Measurements from ENCODE around the gene TSBP1. TPM values are rescaled to one million over a fixed set of nuclear protein-coding genes. Genes with fewer than 3 reads are reported as not detected.
"Not testable (repeated sequence)": the region's sequence is repeated elsewhere in the genome, so short reads cannot be mapped to it uniquely, and the experiment has no call there.

The TSBP1 gene
- total RNA-seq, 1 donor from 2014 or later = not detected

DNA sequence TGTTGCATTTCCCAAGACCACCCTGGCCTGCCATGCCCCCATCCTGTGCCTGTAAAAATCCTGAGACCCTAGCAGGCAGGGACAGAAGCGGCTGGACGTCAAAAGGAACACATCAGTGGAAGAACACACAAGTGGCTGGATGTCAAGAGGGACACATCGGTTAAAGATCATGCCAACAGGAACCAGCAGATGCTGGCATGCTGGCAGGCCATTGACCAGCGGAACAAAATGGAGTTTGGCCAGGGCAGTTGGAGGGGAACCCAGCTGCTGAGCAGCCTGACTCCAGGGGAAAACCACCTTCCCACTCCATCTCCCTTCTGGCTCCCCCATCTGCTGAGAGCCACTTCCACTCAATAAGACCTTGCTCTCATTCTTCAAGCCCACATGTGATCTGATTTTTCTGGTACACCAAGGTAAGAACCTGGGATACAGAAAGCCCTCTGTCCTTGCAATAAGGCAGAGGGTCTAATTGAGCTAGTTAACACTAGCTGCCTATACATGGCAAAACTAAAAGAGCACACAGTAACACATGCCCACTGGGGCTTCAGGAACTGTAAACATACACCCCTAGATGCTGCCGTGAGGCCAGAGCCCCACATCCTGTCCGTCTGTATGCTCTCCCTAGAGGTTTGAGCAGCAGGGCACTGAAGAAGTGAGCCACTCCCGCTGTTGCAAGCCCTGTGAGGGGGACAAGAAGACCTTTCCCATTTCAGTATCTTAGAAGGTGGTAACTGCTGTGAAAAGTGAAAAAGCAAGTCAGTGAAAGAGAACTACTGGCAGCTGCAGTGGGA, 4.2 kb upstream of the TSBP1 start:
- no peak for FAIRE-seq
- no peak for DNase-seq (ENCODE audit: low spot score in 2 of 2)

DNA sequence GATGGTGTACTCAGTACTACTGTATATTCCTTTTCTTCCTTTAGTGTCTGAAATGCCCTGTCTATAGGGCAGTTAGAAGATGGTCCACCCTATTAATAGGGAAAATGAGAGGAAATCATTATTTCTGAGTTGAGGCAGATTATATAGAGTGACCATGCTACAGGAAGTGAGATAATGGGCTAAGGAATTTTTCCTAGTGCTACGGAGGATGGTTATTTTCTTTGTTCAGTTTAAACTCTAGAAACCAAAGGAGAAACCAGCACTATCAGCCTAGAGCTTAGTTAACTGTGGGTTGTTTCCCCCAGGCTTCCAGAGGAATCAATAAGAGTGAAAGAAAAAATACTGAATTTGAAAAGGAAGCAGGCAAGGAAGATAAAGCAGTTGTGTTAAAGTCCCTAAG, 474 bp downstream of the TSBP1 start:
- FAIRE-seq (no peak), DNase-seq (ENCODE audit: low spot score in 2 of 2) (no peak)

DNA sequence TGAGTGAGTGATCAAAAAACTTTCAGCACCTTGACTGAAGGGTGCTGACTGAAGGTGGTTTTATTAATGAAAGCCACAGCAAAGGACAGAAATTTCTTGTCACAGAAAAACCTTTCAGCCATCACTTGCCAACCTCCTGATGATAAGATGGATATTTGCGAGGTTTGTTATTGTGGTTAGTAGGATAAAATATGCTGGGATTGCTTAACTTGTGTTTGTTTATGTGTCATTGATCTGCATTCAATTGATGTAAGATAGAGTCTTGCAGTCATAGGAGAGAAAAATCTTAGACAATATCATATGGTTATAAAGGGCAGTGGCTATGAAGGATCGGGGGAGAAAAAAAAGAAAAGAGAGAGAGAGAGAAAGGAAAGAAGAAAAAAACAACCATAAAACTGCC, 1.2 kb downstream of the TSBP1 start:
- FAIRE-seq = no peak

DNA sequence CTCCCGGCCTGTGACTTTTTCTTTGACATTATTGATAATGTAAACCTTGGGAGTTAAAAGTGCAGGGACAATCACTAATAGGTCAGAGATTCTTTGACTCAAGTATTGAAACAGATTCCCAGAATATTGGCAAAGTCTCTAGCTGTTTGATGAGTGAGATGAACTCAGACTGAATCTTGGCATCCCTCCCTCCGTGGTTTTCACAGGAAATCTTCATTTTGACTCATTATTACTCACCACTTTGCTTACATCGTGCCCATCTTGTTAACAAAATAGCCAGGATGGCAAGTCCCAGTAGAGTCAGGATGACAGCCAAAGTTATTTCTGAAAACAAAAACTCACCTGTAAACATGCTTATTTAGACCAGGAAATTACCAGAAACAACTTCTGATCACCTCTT, 2.0 kb downstream of the TSBP1 start:
- no peak for DNase-seq (ENCODE audit: low spot score in 2 of 2)

More for the DNA sequence above, 1.2 kb downstream of the TSBP1 start:
- no peak for DNase-seq (ENCODE audit: low spot score in 2 of 2)

DNA sequence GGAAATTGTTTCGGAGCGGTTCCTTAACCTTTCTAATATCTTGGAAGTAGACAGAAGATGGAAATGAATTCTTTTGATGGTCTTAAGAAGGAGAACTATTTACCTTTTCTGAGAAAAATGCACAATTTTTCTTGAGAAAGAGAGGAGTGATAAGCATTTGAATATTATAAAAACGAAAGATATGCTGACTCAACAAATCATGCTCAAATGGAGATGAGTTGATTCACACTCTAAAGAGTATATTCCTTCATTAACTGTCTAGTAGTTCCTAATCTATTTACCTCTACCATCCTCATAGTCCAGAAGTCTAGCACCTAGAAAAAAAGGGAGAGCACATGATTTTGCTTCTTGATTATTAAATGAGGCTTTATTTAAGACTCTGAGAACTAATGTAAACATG, 4.1 kb downstream of the TSBP1 start:
- no peak for FAIRE-seq
- DNase-seq (ENCODE audit: low spot score in 2 of 2) = no peak

More for the DNA sequence above, 2.0 kb downstream of the TSBP1 start:
- FAIRE-seq = no peak

DNA sequence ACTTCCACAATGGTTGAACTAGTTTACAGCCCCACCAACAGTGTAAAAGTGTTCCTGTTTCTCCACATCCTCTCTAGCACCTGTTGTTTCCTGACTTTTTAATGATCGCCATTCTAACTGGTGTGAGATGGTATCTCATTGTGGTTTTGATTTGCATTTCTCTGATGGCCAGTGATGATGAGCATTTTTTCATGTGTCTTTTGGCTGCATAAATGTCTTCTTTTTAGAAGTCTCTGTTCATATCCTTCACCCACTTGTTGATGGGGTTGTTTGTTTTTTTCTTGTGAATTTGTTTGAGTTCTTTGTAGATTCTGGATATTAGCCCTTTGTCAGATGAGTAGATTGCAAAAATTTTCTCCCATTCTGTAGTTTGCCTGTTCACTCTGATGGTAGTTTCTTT, 12.5 kb downstream of the TSBP1 start:
- not testable (repeated sequence) for FAIRE-seq; DNase-seq (ENCODE audit: low spot score in 2 of 2)

DNA sequence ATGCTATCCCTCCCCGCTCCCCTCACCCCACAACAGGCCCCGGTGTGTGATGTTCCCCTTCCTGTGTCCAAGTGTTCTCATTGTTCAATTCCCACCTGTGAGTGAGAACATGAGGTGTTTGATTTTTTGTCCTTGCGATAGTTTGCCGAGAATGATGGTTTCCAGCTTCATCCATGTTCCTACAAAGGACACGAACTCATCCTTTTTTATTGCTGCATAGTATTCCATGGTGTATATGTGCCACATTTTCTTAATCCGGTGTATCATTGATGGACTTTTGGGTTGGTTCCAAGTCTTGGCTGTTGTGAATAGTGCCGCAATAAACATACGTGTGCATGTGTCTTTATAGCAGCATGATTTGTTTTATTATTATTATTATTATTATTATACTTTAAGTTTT, 13.2 kb downstream of the TSBP1 start:
- FAIRE-seq = not testable (repeated sequence)

DNA sequence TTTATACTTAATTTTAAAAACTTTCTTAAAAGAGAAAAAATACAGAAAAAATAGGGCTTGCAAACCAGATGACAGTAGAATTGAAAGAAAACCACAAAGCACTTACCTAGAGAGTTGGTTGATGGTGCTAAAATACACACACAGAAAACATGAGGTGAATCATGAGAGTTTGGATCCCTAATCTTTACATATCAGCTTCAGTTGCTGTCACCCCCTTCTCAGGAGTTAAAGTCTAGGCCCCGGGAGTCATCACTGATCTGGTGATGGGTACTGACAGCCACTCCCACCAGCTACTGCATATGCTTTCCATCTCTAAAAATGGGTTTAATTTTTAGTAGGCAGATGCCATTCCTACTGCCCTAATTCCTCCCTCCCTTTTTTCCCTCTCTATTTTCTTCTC, 16.7 kb downstream of the TSBP1 start:
- FAIRE-seq (no peak), DNase-seq (ENCODE audit: low spot score in 2 of 2) (no peak)

More for the DNA sequence above, 13.2 kb downstream of the TSBP1 start:
- not testable (repeated sequence) for DNase-seq (ENCODE audit: low spot score in 2 of 2)

DNA sequence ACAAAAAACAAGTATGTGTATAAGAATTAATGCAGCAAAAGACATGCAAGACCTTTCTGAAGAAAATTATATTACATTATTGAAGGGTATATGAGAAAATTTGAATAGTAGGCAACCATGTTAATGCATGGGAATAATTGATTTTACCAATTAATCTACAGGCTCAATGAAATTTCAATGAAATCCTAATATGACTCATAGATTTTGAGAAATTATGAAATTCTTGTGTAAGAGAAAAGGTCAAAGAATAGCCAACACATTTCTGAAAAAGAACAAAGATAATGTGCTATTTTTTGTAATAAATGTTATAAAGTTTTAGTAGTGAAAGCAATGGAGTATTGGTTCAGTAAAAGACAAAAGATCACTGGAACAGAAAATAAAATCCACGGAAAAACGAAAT, 18.4 kb downstream of the TSBP1 start:
- no peak for FAIRE-seq
- no peak for DNase-seq (ENCODE audit: low spot score in 2 of 2)

DNA sequence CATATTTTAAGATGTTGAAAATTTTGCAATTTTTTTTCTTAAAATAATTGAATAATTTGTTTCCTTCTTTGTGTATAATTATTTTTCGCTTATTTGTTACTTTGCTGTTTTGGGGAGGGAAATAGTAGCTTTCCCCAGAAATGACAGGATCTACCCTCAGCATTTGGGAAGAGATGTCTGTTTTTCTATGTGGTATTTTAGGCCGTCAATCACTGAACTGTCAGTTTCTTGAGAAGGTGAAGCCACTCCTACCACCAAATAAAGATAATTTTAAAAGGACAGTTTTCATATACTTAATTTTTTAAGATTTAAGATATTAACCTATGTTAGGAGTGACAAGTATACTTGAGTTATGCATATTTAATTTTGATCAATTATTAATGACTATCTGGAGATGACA, 31.5 kb downstream of the TSBP1 start:
- no peak for DNase-seq (ENCODE audit: low spot score in 2 of 2)
- no peak for FAIRE-seq

DNA sequence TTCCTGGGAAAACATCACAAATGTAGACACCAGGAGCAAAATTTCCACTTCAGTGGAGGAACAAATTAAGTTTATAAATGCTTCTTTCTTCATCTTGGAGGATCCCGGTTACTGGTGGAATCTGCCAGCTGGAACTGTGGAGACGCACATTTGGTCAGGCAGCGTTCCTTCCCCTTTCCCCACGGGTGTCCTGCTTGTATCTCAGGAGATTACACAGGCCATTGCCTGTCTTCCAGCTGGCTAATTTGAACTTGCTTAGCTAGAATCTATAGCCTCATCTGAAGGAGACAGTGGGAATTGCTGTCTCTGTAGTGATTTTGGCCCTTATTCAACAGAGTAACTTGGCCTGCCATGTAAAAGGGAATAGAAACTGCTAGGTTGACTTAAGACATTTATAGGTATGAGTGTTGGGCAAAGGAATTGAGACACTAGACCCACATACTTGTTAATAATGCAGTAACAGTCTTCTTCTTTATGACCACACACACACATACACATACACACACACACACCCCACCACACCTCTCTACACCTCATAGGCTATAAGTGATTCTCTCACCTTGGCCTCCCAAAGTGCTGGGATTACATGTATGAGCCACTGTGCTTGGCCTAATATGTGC, 34.4 kb downstream of the TSBP1 start:
- DNase-seq (ENCODE audit: low spot score in 2 of 2) (no peak), FAIRE-seq (no peak)

DNA sequence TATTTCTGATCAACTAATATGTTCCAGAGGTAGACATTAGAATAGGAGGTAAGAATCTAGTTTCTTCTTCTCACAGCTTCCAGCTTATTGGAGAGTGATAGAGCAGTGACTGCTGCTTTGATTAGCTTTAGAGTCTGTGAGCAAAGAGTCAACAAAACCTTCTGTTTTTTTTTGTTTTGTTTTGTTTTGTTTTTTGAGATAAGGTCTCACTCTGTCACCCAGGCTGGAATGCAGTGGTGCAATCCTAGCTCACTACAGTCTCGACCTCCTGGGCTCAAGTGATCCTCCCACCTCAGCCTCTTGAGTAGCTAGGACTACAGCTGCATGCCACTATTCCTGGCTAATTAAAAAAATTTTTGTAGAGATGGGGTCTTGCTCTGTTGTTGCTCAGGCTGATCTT, 39.3 kb downstream of the TSBP1 start:
- FAIRE-seq = no peak
- no peak for DNase-seq (ENCODE audit: low spot score in 2 of 2)

DNA sequence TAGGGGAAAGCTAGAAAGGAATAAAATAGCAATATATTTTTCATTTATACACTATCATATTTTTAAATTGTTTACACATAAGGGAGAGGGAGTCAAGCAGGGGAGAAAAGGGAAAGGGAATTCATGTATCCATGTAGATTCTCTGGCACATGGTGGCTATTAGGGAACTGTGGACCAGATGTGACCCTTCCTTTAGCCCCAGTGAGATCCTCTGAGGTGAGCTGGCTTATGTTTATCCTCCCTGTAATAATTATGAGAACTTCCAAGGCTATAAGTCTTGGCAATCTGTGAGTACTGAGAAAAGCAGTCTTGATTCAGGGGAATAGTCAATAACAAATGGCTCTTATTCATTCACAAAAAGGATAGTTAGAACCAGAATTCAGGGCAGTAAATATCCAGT, 42.6 kb downstream of the TSBP1 start:
- DNase-seq (ENCODE audit: low spot score in 2 of 2) = no peak
- no peak for FAIRE-seq

DNA sequence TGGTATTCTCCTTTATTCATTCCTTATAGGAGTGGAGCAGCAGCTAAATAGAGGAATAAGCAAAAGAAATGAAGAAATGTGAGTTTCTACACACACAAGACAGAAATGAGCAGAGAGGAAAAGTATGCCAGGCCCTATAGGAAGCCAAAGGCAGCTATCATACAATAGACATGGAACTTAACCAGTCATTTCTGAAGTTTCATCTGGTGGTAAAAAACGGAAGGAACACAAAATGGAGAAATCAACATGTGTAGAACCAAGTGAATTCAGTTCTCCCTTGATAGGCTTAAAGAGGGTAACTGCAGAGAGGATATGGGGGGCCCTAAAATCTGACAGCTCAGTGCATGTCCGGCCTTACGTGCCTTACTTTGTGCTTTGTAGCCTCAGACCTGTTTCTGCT, 44.6 kb downstream of the TSBP1 start:
- FAIRE-seq (no peak), DNase-seq (ENCODE audit: low spot score in 2 of 2) (no peak)

DNA sequence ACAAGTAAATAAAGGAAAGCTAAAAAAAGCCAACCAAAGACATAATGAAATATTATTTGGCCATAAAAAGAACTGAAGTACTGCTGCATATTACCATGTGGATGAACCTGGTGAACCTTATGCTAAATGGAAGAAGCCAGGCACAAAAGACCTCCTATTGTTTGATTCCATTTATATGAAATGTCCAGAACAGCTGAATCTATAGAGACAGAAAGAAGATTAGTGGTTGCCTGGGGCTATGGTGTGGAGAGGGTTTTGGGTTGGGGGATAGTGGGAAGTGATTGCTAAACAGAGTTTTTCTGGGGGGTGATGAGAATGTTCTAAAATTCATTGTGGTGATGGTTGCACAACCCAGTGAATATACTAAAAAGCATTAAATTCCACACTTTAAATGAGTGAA, 53.2 kb downstream of the TSBP1 start:
- no peak for DNase-seq (ENCODE audit: low spot score in 2 of 2)
- FAIRE-seq = no peak

DNA sequence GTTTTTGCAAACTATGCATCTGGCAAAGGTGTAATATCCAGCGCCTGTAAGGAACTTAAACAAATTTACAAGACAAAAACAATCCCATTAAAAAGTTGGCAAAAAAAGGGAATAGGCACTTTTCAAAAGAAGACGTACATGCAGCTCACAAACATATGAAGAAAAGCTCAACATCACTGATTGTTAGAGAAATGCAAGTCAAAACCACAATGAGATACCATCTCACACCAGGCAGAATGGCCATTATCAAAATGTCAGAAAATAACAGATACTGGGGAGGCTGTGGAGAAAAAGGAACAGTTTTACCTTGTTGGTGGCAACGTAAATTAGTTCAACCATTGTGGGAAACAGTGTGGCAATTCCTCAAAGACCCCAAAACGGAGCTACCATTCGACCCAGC, 54.2 kb downstream of the TSBP1 start:
- DNase-seq (ENCODE audit: low spot score in 2 of 2) (no peak), FAIRE-seq (no peak)

DNA sequence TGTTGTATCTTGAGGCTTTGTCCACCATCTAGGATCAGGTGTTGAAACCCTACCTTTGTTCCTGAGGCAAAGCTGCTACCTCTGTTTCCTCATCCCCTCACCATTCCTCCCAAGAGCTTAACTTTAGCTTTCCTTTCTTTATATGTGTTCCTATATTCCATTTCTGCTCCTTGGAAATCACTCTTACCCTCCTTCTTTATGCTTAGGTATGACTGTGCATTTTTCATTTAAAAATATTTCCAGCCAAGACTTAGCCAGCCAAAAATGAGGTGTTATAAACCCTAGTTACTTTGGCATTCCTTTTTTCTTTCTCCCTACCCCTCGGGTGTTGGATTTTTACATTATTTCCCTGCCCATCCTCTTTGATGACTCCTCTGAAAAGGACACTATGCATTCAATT, 57.7 kb downstream of the TSBP1 start:
- DNase-seq (ENCODE audit: low spot score in 2 of 2) (no peak), FAIRE-seq (no peak)

DNA sequence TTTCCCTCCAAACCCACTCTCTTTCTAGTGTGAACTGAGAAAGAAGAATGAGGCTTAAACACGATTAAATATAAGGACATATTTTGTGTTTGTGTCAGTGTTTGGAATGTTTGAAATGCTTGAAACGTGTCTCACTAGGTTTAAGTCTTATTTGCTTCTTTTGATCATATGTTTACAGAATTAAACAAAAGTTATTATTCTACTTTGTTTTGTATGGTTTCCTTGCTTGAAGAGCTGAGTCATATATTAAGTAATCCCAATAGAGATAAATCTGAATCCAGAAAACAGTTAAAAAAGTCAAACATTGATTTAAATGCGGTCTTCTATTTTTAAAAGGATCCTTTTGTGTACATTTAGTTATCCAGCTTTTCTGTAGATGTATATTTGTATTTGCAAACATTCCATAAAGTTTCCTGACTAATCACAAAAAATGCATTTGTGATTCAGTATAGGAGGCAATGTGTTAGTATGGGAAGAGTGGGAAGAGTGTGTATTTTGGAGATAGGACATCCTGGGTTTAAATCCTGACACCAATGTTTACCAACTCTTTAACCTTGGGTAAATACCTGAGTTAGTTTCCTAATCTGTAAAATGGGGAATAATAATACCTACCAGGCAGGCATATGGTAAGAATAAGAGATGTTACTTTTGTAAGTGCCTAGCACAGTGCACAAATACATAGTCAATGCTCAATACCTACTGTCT, 72.9 kb downstream of the TSBP1 start:
- DNase-seq (ENCODE audit: low spot score in 2 of 2) (no peak), FAIRE-seq (no peak)

DNA sequence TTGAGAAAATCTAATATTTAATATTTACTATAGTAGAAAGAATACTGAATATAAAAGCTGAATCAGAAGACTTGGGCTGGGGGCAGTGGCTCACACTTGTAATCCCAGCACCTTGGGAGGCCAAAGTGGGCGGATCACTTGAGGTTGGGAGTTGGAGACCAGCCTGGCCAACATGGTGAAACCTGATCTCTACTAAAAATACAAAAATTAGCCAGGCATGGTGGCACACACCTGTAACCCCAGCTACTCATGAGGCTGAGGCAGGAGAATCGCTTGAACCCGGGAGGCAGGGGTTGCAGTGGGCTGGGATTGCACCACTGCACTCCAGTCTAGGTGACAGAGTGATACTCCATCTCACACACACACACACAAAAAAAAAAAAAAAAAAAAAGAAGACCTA, 76.7 kb downstream of the TSBP1 start:
- DNase-seq (ENCODE audit: low spot score in 2 of 2); FAIRE-seq: not testable (repeated sequence)

DNA sequence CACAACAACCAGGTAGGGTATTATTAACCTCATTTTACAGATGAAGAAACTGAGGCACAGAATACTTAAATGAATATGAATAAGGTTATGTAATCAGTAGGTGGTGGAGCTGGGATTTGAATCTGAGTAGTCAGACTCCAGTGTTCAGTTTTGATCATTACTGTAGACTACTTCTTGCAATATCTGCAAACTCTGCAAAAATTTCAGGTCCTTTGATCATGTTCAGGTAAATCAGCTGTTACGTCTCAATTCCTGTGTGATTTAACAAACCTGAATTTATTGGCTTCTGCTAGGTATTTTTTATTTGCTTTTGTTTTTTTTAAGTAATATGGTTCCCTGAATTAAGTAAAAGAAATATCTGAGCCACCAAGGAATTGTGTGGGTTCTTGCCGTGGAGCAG, 77.1 kb downstream of the TSBP1 start:
- no peak for FAIRE-seq
- no peak for DNase-seq (ENCODE audit: low spot score in 2 of 2)

DNA sequence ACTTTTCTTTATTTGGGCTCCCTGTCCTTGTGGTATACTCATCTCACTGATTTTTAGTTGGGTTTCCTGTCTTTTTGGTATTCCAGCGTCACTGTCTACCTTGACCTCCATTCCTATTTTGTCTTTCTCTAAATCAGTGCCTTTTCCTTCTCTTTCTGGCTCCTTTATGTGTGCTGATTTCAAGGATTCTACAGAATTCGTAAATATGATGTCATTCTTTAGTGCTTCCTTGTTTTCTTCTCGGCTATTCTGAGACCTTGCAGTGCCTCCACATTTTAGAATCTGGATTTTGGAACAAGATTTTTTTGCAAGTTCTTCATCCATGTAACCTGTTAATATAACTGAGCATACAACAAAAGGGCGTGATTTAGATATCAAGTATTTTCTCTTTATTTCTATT, 78.0 kb downstream of the TSBP1 start:
- FAIRE-seq (no peak), DNase-seq (ENCODE audit: low spot score in 2 of 2) (no peak)

DNA sequence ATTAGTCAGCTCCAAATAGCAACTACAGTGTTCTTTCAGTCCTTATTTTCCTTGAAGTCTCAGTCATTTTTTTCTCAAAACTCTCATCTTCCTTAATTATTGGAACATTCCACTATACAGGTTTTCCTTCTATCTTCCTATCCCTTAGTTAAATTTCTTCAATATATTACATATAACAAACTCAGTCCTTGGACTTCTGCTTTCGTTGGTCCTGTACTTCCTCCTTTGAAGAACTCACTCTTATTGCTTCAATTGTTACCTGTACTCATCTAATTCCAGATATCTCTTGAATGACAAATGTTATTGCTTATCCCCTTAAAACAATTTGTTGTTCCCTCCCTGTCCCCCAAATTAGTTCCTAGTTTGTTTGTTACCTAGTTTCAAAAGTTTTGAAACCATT, 80.2 kb downstream of the TSBP1 start:
- FAIRE-seq (no peak), DNase-seq (ENCODE audit: low spot score in 2 of 2) (no peak)
